Neural progenitor cell (in vitro differentiated cells): ENCODE data around the gene CDC42SE2. TPM values are rescaled to one million over a fixed set of nuclear protein-coding genes. Genes with fewer than 3 reads are reported as not detected.
"Not testable (repeated sequence)": the region's sequence is repeated elsewhere in the genome, so short reads cannot be mapped to it uniquely, and the experiment has no call there.

Experiments
- DNase-seq: peaks from one replicate; pipeline ENCODE4 v3.0.0-alpha.2; 2016; ENCODE audit warnings: low spot score
- H2AFZ ChIP-seq: fragments of 200-600 bp; sonication (generic); replicated peaks from 2 replicates; pipeline ENCODE4 v1.6.1; 2016; ENCODE audit warnings: antibody characterized with exemption
- H3F3A ChIP-seq: fragments of 200-600 bp; sonication (generic); 2 replicates; pipeline ENCODE4 v1.6.1; 2016; ENCODE audit warnings: antibody characterized with exemption, low read depth
- H3K27ac ChIP-seq: fragments of 200-600 bp; sonication (generic); 2 replicates; pipeline ENCODE4 v1.5.1; 2016; ENCODE audit warnings: mild to moderate bottlenecking
- H3K27me3 ChIP-seq: fragments of 200-600 bp; sonication (generic); 2 replicates; pipeline ENCODE4 v1.6.1; 2016; ENCODE audit warnings: mild to moderate bottlenecking, moderate library complexity
- H3K36me3 ChIP-seq: fragments of 200-600 bp; sonication (generic); 2 replicates; pipeline ENCODE4 v1.5.1; 2016
- H3K4me1 ChIP-seq: fragments of 200-600 bp; sonication (generic); 2 replicates; pipeline ENCODE4 v1.6.1; 2016; ENCODE audit warnings: mixed run types
- H3K4me2 ChIP-seq: fragments of 200-600 bp; sonication (generic); 2 replicates; pipeline ENCODE4 v1.6.1; 2016
- H3K4me3 ChIP-seq: fragments of 200-600 bp; sonication (generic); 2 replicates; pipeline ENCODE4 v1.5.1; 2016
- H3K79me2 ChIP-seq: fragments of 200-600 bp; sonication (generic); 2 replicates; pipeline ENCODE4 v1.6.1; 2016; ENCODE audit warnings: low read depth
- H3K9ac ChIP-seq: fragments of 200-600 bp; sonication (generic); 2 replicates; pipeline ENCODE4 v1.6.1; 2016
- H3K9me3 ChIP-seq: fragments of 200-600 bp; sonication (generic); 2 replicates; pipeline ENCODE4 v1.5.1; 2016; ENCODE audit warnings: low read depth
- H4K20me1 ChIP-seq: fragments of 200-600 bp; sonication (generic); 2 replicates; pipeline ENCODE4 v1.6.1; 2016; ENCODE audit warnings: low read depth
- H3K27ac Mint-ChIP-seq: 3 replicates; pipeline ENCODE4 v1.8.0; 2021; ENCODE audit warnings: mixed read lengths
- H3K27me3 Mint-ChIP-seq: 2 replicates; pipeline ENCODE4 v1.8.0; 2022; ENCODE audit warnings: low read depth, mild to moderate bottlenecking, inconsistent platforms, moderate library complexity, mixed read lengths; ENCODE audit not compliant: insufficient read depth
- H3K36me3 Mint-ChIP-seq: 3 replicates; pipeline ENCODE4 v1.8.0; 2021; ENCODE audit warnings: mixed read lengths
- H3K4me1 Mint-ChIP-seq: 3 replicates; pipeline ENCODE4 v1.8.0; 2021; ENCODE audit warnings: mixed read lengths
- H3K4me3 Mint-ChIP-seq: 3 replicates; pipeline ENCODE4 v1.8.0; 2021; ENCODE audit warnings: mild to moderate bottlenecking, moderate library complexity, mixed read lengths
- H3K9me3 Mint-ChIP-seq: 3 replicates; pipeline ENCODE4 v1.8.0; 2020; ENCODE audit warnings: mixed read lengths
- EZH2 ChIP-seq: fragments of 200-600 bp; sonication (generic); IDR thresholded peaks from 2 replicates; pipeline ENCODE4 v1.6.1; 2017; ENCODE audit warnings: antibody characterized with exemption, mild to moderate bottlenecking, moderate library complexity
- EZH2phosphoT487 ChIP-seq: fragments of 200-600 bp; sonication (generic); IDR thresholded peaks from 2 replicates; pipeline ENCODE4 v1.6.1; 2017; ENCODE audit warnings: antibody characterized with exemption
- total RNA-seq: library from RNA; depleted of rRNA; stranded (reverse); fragments of >200 nt; gene quantifications from 2 replicates; pipeline ENCODE4 v1.2.3, GENCODE V29; 2015; ENCODE audit warnings: low replicate concordance
- TF ChIP-seq, protein P1 (sequence below): fragments of 200-600 bp; sonication (generic); IDR thresholded peaks from 2 replicates; pipeline ENCODE4 v1.5.1; 2017; ENCODE audit warnings: antibody characterized with exemption, mild to moderate bottlenecking

The CDC42SE2 gene
- total RNA-seq, 1 donor from 2014 or later, result 79.9 TPM

DNA sequence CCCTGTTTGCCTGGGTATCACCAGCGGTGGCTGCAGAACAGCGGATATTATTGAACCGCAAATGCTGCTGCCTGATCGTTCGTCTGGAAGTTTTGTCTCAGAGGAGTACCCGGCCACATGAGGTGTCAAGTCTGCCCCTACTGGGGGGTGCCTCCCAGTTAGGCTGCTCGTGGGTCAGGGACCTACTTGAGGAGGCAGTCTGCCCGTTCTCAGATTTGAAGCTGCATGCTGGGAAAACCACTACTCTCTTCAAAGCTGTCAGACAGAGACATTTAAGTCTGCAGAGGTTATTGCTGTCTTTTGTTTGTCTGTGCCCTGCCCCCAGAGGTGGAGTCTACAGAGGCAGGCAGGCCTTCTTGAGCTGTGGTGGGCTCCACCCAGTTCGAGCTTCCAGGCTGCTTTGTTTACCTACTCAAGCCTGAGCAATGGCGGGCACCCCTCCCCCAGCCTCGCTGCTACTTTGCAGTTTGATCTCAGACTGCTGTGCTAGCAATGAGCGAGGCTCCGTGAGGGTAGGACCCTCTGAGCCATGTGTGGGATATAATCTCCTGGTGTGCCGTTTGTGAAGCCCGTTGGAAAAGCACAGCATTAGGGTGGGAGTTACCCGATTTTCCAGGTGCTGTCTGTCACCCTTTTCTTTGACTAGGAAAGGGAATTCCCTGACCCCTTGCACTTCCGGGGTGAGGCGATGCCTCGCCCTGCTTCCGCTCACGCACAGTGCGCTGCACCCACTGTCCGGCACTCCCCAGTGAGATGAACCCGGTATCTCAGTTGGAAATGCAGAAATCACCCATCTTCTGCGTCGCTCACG, 73.6 kb downstream of the CDC42SE2 start:
- H3K27me3 Mint-ChIP-seq, DNase-seq, H3K27me3 ChIP-seq, H3K36me3 ChIP-seq, H3K4me2 ChIP-seq, H2AFZ ChIP-seq, H3K4me3 Mint-ChIP-seq, H3K4me3 ChIP-seq, H3F3A ChIP-seq, H3K9ac ChIP-seq, H3K9me3 ChIP-seq, H4K20me1 ChIP-seq, H3K4me1 Mint-ChIP-seq, H3K27ac Mint-ChIP-seq, H3K27ac ChIP-seq, H3K4me1 ChIP-seq: not testable (repeated sequence)
- Mint-ChIP-seq H3K36me3 (peaks cover 41% of the 10 kb centered on the region), H3K9me3 (peaks cover 78% of the 10 kb centered on the region)
- H3K79me2 ChIP-seq, result peaks cover 19% of the 10 kb centered on the region

DNA sequence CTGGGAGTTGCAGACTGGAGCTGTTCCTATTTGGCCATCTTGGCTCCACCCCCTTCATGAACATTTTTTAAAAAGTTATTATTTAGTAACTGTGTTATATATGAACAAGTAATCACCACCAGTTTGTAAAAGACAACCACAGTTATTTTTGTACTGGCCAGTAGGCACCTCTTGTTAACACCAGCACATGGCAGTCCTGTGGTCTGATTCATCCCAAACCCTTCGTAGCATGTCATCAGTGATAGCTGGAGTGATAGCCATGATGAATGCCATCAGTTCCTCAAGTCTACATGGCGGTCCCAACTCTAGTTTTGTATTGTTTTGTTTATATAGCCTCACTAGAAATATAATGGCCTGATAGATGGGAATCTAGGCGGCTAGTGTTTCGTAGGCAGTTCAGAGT, 74.2 kb downstream of the CDC42SE2 start:
- no peak for DNase-seq
- Histone ChIP-seq H3K9ac (no peak overlapping the region), H2AFZ (no peak overlapping the region), H3K4me1 (no peaks in the 10 kb centered on the region), H3K4me3 (no peak overlapping the region), H3F3A (no peaks in the 10 kb centered on the region), H3K36me3 (peaks cover 3% of the 10 kb centered on the region), H3K4me2 (no peak overlapping the region), H3K27ac (no peak overlapping the region), H4K20me1 (no peaks in the 10 kb centered on the region), H3K9me3 (no peaks in the 10 kb centered on the region), H3K79me2 (peaks cover 18% of the 10 kb centered on the region), H3K27me3 (no peaks in the 10 kb centered on the region)
- TF ChIP-seq EZH2 (no peak), EZH2phosphoT487 (no peak)
- TF ChIP-seq, protein P1, sequence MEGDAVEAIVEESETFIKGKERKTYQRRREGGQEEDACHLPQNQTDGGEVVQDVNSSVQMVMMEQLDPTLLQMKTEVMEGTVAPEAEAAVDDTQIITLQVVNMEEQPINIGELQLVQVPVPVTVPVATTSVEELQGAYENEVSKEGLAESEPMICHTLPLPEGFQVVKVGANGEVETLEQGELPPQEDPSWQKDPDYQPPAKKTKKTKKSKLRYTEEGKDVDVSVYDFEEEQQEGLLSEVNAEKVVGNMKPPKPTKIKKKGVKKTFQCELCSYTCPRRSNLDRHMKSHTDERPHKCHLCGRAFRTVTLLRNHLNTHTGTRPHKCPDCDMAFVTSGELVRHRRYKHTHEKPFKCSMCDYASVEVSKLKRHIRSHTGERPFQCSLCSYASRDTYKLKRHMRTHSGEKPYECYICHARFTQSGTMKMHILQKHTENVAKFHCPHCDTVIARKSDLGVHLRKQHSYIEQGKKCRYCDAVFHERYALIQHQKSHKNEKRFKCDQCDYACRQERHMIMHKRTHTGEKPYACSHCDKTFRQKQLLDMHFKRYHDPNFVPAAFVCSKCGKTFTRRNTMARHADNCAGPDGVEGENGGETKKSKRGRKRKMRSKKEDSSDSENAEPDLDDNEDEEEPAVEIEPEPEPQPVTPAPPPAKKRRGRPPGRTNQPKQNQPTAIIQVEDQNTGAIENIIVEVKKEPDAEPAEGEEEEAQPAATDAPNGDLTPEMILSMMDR, result no peak
- no peaks in the 10 kb centered on the region for H3K4me1 Mint-ChIP-seq
- H3K36me3 Mint-ChIP-seq, result peaks cover 46% of the 10 kb centered on the region
- peaks cover 80% of the 10 kb centered on the region for H3K9me3 Mint-ChIP-seq
- no peak overlapping the region for H3K4me3 Mint-ChIP-seq
- H3K27ac Mint-ChIP-seq, result no peak overlapping the region
- H3K27me3 Mint-ChIP-seq, result peaks cover 3% of the 10 kb centered on the region

DNA sequence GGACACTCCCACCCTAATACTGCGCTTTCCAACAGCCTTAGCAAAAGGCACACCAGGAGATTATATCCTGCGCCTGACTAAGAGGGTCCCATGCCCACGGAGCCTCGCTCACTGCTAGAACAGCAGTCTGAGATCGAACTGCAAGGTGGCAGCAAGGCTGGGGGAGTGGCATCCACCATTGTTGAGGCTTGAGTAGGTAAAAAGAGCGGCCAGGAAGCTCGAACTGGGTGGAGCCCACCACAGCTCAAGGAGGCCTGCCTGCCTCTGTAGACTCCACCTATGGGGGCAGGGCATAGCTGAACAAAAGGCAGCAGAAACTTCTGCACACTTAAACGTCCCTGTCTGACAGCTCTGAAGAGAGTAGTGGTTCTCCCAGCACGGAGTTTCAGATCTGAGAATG, 80.4 kb downstream of the CDC42SE2 start:
- H3F3A ChIP-seq, H3K36me3 ChIP-seq, DNase-seq, H3K4me3 ChIP-seq, H3K9ac ChIP-seq, H3K4me1 Mint-ChIP-seq, H3K9me3 ChIP-seq, H2AFZ ChIP-seq, H3K79me2 ChIP-seq, H3K27me3 Mint-ChIP-seq, H3K4me2 ChIP-seq, H4K20me1 ChIP-seq, H3K27ac ChIP-seq, H3K27ac Mint-ChIP-seq, H3K27me3 ChIP-seq, H3K4me3 Mint-ChIP-seq, H3K4me1 ChIP-seq: not testable (repeated sequence)
- peaks cover 77% of the 10 kb centered on the region for H3K9me3 Mint-ChIP-seq
- H3K36me3 Mint-ChIP-seq, result peaks cover 58% of the 10 kb centered on the region

DNA sequence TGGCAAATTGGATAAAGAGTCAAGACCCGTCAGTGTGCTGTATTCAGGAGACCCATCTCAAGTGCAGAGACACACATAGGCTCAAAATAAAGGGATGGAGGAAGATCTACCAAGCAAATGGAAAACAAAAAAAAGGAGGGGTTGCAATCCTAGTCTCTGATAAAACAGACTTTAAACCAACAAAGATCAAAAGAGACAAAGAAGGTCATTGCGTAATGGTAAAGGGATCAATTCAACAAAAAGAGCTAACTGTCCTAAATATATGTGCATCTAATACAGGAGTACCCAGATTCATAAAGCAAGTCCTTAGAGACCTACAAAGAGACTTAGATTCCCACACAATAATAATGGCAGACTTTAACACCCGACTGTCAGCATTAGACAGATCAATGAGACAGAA, 82.4 kb downstream of the CDC42SE2 start:
- peaks cover 63% of the 10 kb centered on the region for H3K9me3 Mint-ChIP-seq

DNA sequence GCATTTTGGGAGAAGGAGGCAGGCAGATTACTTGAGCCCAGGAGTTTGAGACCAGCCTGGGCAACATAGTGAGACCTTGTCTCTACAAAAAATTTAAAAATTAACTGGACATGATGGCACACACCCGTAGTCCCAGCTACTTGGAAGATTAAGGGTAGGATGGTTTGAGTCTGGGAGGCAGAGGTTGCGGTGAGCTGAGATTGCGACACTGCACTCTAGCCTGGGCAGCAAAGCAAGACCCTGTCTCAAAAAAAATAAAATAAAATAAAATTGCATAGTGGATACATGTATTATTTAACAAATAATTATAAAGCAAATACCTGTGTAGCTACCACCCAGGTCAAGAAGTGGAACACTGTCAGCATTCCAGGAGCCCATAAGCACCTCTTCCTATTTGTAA, 90.1 kb downstream of the CDC42SE2 start:
- H3K27ac Mint-ChIP-seq, result no peak overlapping the region
- TF ChIP-seq, protein P1, result no peak
- no peak for TF ChIP-seq EZH2phosphoT487
- no peak for TF ChIP-seq EZH2
- no peaks in the 10 kb centered on the region for H3K9me3 Mint-ChIP-seq
- no peak for DNase-seq
- no peaks in the 10 kb centered on the region for H3F3A ChIP-seq
- H3K36me3 ChIP-seq, result no peaks in the 10 kb centered on the region
- H3K4me1 Mint-ChIP-seq, result no peaks in the 10 kb centered on the region
- no peaks in the 10 kb centered on the region for H3K79me2 ChIP-seq
- H3K4me2 ChIP-seq, result no peak overlapping the region
- H4K20me1 ChIP-seq, result no peaks in the 10 kb centered on the region
- no peaks in the 10 kb centered on the region for H3K36me3 Mint-ChIP-seq
- no peak overlapping the region for H3K4me3 Mint-ChIP-seq
- H3K4me3 ChIP-seq, result no peak overlapping the region
- no peaks in the 10 kb centered on the region for H3K27me3 Mint-ChIP-seq
- no peak overlapping the region for H2AFZ ChIP-seq
- no peaks in the 10 kb centered on the region for H3K9me3 ChIP-seq
- H3K27ac ChIP-seq, result no peak overlapping the region
- no peaks in the 10 kb centered on the region for H3K27me3 ChIP-seq
- H3K4me1 ChIP-seq, result no peaks in the 10 kb centered on the region
- no peak overlapping the region for H3K9ac ChIP-seq

More for the DNA sequence above, 82.4 kb downstream of the CDC42SE2 start:
- not testable (repeated sequence) for H3K9ac ChIP-seq, H3K4me1 Mint-ChIP-seq, H2AFZ ChIP-seq, H3K9me3 ChIP-seq, H4K20me1 ChIP-seq, H3K4me1 ChIP-seq, DNase-seq, H3K4me3 Mint-ChIP-seq, H3K4me2 ChIP-seq, H3K36me3 ChIP-seq, H3F3A ChIP-seq, H3K79me2 ChIP-seq, H3K27me3 ChIP-seq, H3K27me3 Mint-ChIP-seq, H3K27ac ChIP-seq, H3K4me3 ChIP-seq, H3K27ac Mint-ChIP-seq
- peaks cover 48% of the 10 kb centered on the region for H3K36me3 Mint-ChIP-seq
